GM18858 (cell line): ENCODE results near the gene HMGN3.

Experiments used
- ATAC-seq: cut with Tn5 transposase; IDR thresholded peaks from one replicate; pipeline ENCODE4 v1.9.1; 2021; ENCODE audit not compliant: unreplicated experiment

Gene HMGN3

DNA sequence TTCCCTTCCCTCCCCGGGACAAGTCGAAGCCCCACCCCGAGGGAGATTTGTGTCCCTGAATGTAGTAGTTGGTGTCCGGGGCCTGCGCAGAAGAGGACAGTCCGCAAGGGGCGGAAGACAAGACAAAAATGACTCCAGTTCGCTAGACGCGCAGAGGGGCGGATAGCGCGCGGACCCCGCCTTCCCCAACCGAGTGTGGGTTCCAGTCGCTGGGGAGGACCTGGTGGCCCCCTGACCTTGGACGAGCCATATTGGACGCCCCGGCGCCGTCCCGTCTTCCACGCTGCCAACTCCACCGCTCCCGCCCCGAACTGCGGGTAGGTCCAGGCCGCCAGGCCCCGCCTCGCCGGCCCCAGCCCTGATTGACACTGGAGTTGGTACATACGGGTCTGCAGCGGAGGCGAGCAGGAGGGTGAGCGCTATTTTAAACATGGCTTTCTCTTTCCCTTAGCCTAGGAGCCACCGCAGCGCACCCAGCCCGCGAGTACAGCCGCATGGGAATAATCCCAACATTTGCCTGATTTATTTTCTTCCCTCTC lies 802 bp downstream of the HMGN3 start:
- ATAC-seq = peak; percentile 41

DNA sequence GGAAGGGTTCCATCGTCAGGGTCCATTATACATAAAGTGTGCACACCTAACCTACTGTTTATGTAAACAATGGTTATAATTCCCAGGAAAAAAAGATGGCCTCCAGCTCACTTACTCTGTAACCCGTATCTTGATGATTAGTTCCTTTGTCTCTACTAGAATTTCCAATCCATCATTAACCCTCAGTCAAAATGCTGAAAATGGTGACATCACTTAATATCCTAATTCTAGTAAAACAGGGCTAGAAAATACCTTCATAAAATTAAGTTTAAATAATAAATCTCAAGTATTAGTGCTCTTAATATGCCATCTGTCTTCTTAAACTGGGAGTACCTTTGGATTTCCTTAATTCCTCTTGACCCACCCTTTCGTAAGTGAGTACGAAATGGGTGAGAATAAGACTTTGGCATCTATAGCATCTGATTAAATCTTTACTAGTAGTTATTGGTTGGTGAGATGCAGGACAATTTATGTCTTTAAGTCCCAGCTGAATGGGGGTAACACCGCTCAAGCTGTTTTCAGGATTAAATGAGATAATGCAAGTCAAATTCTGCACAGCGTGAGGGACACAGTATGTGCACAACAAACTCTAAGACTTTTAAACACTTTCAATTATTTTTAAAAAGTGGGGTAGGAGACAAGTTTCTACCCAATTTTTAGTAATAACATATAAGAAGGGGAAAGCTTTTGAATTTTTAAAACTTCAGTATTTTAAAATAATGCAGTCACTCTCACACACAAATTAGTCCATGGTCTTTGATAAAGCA lies 1.6 kb downstream of the HMGN3 start:
- no peak for ATAC-seq

DNA sequence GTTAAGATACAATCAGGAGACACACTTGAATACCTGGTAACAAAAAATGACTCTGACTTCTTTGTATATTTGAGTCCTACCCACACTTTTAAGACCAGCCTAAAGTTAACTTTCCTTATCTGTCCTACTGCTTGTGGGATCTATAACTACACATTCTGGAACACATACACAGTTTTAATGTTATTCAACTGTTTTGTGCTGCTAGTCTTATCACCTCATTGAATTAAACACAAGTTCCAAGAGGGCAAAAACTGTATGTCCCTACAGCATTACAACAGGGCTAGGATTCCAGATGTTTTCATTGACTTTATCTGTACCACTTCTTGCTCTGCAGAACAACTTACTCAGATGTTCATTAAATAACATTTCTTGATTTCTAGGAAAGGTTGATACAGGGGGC lies 2.8 kb downstream of the HMGN3 start:
- no peak for ATAC-seq

DNA sequence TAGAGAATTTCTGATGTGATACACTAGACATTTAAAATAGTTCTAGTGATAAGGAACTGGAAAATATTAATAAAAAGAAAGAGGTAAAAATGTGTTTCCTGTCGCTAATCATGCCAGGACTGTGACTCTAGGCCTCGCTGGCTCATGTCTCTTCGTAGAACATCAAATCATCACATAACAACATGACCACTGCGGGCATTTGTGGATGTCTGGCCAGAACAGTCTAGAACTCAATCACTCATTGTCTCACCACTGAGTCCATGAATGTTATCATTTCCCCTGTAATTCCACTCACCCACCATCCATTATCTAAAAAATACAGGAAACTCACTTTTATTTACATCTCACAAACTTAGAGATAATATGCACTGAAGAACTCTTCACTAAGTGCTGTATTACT lies 3.4 kb downstream of the HMGN3 start:
- ATAC-seq = no peak

DNA sequence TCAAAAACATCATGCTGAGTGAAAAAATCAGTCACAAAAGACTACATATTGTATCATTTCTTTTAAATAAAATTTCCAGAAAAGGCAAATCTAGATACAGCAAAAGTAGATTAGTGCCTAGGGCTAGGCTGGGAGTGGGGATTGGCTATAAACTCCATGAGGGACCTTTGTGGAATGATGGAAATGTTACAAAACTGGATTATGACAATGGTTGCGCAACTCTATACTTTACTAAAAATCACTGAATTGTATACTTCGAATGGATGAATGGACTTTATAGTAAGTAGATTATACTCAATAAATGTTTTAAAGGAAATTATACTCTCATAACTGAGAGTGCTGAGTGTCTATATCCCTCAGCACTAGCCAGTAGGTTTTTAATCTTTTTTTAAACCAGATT lies 4.3 kb downstream of the HMGN3 start:
- ATAC-seq = no peak

DNA sequence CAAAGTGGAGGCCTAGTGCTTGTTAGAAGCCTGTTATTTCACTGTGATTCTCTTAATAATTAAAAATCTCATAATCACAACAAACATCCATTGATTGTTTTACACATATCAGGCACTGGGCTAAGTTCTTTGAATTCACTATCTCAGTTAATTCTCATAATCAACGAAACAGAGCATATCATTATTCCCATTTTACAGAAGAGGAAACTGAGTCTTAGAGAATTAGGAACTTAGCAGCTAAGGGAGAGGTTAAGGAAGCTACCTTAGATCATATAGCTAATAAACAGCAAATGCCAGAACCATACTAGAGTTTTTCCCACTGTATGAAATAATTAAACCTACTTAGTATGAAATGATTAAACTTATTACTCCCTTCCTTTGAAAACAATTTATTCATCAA lies 7.0 kb downstream of the HMGN3 start:
- ATAC-seq = no peak

DNA sequence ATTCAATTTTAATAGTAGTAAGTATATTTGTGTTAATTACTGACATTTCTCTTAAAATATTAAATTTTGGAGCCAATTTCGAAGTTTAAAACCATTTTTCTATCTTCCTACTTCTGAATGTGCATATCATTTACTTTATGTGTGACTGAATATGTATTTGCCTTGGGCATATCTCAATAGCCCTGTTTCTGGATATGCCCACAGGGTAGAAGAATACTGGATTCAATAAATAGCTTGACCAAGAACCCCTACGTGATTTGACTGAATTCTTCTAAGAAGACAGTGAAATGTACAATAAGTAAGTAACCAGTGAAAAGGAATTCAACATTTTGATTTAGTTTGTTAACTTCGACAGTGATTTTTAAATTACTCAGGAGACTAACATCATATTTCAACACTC lies 7.8 kb downstream of the HMGN3 start:
- no peak for ATAC-seq

DNA sequence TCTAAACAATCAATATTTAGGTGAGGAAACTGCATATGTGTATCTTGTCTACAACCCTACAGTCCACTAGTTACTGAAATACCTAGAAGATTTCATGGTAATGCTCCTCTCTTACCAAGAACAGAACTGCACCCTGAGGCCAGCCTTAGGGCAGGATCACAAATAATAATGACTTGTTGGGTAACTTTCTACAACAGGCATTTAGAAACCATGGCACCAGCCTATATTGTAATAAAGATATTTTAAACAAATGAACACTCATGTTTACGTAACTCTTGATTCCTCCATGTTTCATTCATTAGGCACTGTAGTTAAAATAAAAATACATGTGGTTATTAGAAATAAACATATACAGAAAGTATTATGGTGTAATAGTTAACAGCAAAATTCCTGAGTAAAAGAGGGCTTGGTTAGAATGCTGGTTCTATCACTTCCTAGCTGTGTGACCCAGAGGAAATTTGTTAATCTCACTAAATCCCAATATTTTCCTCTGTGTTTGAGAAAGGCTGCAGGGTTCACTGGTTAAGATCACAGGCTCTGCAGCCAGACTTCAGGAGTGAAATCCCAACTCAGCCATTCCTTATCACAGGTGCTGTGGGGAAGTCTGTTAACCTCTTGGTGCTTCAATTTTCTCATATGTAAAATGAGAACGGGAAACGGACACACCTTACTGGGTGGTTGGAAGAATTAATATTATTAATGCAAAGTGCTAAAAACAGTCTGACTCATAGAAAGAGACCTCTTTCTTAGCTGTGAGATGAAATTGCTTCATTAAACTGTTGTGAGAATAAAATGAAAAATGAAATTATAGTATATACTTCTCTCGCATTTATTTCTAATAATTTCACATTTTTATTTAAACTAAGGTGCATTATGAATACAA lies 8.5 kb downstream of the HMGN3 start:
- ATAC-seq = no peak

DNA sequence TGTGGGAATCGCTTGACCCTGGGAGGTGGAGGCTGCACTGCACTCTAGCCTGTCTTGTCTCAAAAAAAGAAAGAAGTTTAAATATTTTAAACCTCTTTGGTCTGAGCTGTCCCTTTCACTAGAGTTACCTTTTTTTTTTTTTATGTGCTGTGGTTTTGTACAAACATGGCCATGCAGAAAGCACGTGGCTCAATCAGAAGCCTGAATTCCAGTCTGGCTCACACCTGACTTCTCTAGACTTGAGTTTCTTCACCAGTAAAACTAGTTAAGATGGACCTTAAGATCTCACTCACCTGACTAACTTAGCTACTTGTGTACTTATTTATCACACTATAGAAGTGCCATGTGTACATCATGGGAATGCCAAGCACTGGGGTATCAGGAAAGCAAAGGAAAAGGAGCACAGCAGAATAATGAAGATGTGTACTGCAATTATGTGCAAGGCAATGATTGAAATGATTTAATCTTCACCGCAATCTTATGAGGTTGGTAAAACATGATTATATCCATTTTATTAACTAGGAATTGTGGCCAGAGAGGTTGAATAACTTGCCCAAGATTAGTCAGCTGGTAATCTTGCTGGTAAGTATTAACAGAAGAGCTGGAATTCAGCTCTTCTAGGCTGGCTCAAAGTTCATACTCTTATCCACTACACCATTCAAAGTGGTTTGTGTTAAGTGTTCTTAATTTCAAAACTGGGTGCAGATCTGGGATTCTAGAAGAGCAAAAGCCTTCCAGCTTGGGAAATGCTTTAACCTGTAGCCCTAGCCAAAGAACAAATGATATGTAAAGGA lies 10.7 kb downstream of the HMGN3 start:
- ATAC-seq = no peak

DNA sequence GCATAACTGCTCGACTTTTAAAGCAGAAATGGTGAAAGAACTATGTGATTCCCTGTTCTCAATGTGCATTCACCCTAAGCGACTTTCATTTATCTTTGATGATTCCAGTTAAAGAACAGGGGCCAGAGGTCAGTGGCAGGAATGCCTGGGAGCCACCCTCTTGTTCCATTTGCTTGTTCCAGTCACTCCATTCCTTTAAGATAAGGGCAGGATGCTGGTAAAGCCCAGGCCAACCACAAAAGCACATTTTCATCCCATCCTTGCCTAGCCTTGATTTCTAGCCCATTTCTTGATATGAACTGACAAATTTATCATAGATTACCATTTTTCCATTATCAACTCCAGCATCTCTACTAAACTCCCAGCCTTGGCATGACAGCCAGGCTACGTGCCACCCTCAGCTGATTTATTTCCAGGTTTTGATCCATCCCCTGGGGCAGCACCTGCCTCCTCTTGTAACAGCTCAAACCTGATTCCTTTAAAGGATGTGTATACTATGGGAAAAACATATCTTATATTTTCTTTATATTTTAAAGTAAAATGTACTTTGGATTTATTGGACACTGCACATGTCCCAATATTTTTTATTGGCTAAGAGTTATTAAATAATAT lies 19.2 kb downstream of the HMGN3 start:
- no peak for ATAC-seq

DNA sequence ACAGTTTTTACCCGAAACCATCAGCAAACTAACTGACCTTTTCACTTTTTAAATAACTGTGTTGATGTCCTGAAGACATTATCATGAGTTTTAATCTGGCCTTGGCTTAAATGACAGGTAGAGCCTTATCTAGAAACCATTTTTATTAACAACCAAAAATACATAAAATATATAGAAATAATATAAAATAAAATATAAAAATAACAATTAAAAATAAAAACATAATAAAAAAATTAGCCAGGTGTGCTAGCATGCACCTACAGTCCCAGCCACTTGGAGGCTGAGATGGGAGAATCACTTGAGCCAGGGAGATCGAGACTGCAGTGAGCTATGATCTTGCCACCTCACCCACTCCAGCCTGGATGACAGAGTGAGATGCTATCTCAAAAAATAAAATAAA lies 21.6 kb downstream of the HMGN3 start:
- no peak for ATAC-seq

DNA sequence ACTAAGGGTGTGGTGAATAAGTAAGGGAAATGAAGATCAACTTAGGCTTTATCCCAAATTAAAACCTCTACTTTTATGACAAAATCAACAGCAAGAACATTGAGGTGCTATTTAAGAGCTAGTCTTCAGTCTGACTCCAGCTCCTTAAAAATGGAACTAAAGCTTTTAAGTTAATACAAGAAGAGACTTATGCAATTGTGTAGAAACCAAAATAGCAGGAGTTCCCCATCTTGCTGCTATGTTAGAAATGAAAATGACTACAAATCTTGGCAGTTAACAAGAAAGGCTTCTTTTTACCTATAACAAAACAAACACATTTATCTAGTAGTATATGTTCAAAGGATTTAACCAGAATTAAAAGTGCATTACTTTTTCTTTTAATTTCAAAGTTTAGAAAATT lies 25.7 kb downstream of the HMGN3 start:
- ATAC-seq = no peak

DNA sequence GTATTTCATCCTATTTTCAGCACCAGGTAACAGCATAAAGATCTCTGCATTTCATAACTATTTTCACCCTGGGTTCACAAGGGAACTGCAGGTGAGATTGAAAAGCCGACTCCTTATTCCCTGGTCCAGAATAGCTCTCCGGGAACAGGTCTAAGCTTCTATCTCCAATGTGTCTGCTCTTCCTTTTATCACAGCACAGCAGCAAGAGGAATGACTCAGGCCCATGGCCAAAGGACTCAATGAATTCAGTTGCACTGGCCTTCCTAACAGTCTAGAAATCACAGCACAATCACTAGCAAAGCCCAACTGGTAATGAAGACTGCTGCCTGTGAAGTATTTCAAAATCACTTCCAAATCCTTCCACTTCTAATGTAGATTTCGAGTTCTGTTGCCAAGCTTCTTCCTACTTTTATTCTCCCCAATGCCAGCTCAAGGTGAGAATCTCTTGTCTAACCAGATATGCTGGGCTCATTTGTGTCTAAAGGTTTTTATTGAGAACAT lies 30.7 kb downstream of the HMGN3 start:
- ATAC-seq = no peak

DNA sequence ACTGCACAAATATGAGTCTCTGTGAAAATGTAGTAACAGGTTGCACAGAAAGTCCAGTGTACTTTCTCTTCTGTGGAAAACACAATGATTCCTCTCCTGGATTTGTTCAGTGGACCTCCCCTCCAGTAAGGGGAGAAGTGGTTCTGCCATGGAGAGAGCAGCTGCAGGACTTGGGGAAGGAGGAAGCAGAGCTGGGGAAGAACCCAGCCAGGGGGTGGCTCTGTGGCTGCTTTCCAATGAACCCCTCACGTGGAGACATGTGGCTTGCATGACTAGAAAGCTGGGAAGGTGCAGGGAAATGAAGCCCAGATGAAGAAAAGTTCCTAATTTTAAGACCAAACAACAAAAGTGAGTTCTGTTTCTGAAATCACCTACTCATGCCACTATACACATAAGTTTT lies 31.9 kb downstream of the HMGN3 start:
- no peak for ATAC-seq

DNA sequence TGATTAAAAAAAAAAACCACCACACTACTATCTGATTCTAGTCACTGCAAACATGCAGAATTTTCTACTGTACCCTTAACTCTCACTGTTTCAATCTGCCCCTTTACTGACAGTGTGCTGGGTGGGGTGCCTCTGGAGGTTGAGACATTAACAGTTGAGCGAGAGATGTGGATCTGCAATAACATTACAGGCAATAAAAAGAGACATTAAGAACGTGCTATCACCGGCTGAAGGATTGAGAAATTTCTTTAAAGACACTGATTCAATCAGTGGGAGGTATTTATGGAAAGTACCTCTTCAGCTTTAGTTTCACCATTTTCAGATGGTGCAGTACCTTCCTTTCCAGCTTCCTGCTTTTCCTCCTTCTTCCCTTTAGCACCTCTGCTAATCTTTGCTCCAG lies 32.5 kb downstream of the HMGN3 start:
- no peak for ATAC-seq

DNA sequence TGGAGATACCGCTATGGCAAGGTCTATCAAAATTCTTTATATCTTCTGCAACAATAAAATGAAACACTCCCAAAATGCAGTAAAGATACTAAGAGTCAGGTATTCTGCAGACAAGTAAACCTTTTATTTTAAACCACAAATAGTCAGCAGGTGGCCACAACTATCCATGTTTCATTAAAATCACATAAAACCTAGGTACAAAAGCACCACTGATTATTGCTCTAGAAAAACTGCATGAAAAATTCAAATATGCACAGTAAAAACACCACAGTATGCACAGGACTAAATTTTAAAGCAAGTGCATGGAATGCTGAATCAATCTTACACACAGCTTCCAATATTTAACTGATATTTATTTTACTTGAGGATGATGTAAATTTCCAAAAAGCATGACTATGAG lies 33.3 kb downstream of the HMGN3 start:
- no peak for ATAC-seq

DNA sequence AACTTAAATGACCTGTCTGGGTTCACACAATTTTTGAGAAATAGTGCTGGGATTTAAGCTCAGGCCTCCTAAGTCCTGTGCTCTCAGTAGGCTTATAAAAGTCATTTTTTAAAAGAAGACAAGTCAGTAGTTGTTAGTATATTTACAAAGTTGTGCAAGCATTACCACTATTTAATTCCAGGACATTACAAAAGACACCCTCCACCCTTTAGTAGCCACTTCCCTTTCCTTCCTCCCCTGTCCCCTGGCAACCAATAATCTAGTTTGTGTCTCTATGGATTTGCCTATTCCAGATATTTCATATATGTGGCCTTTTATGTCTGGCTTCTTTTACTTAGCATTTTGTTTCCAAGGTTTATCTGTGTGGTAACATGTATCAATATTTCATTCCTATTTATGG lies 37.6 kb downstream of the HMGN3 start:
- no peak for ATAC-seq

DNA sequence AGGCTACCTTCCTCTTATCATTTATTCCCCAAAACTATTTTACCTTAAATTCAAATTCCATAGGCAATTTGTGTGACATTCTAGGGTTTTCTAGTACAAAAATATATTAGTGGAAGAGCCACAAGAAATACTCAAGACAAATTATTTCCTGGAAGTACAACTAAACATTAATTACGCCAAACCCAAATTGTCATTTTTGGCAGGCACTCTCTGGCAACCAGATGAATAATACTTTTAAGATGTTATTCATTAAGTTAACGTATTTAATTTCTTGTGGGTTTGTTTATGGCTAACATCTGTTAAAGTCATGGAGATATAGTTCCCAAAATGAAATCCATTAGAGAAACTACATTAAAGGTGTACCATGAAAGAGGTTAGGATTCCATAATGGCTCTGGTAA lies 40.5 kb downstream of the HMGN3 start:
- ATAC-seq = no peak

DNA sequence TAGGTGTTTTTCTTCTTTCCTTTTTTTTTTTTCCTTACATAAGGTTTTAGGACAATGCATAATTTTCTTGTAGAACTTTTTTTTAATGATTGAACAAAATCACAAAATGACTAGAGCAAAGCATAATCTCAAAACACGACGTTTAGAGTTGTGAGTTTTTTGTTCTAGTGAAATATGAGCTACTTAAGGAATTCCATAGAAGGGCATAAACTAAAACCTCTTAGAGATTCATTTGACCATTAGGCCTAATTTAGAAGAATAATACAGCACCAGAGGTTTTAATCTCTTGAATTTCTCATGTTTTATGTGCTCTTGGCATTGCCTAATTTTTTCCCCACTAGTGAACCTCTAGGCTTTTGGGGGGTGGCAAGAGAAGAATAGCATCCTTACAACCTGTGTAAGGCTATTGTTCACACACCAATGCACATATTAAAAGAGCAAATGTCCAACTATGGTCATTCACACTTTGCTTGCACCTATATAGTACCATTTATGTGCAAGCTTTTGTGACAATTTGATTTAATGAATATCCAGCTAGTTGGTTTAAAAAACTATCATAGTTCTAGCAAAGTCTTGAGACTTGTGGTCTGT lies 44.6 kb downstream of the HMGN3 start:
- ATAC-seq = no peak

DNA sequence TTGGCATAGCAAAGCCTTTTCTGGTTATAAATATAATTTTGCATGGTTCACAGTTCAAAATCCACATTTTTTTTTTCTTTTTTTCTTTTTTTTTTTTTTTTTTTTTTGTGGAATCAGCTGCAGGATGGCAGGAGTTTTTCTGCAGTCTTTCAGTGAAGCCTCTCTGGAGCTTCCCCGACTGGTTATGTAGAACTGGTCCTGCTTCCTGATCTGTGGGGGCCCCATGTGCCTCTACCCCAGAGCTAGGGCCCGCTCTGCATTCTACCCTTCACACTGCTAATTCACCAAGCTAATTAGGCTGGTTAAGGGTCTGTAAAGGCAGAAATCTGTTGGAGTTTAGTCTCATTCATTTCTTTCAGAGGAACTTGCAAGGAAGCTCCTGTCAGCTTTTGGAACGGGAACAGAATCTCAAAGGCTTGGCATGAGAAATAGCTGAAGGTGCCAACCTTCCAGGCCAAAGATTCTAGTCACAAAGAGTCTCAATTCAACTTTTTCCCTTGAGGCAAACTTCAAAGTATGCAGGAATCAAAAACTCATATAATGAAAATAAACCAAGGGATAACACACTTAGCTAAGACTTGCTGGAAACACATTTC lies 45.5 kb downstream of the HMGN3 start:
- ATAC-seq = no peak
